Retinal pigment epithelial cell (primary cell): Measurements from ENCODE around the gene OR1D5.
A peak's percentile ranks its signal among the peaks of the same experiment; 100 is the strongest.
"Not testable (repeated sequence)": the region's sequence is repeated elsewhere in the genome, so short reads cannot be mapped to it uniquely, and the experiment has no call there.

Experiments
- DNase-seq: peaks from one replicate; pipeline ENCODE4 v3.0.0-alpha.2; 2010; ENCODE audit warnings: low read depth
- H3K4me3 ChIP-seq: 2 replicates; pipeline ENCODE4 v1.5.1; 2011; ENCODE audit warnings: mild to moderate bottlenecking, low read length, control low read depth, moderate library complexity
- TF ChIP-seq, protein P1 (sequence below): conservative IDR thresholded peaks from 2 replicates; pipeline ENCODE4 v1.5.1; 2011; ENCODE audit warnings: low read depth, low read length, control low read depth, inconsistent platforms

Gene OR1D5, protein sequence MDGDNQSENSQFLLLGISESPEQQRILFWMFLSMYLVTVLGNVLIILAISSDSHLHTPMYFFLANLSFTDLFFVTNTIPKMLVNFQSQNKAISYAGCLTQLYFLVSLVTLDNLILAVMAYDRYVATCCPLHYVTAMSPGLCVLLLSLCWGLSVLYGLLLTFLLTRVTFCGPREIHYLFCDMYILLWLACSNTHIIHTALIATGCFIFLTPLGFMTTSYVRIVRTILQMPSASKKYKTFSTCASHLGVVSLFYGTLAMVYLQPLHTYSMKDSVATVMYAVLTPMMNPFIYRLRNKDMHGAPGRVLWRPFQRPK

DNA sequence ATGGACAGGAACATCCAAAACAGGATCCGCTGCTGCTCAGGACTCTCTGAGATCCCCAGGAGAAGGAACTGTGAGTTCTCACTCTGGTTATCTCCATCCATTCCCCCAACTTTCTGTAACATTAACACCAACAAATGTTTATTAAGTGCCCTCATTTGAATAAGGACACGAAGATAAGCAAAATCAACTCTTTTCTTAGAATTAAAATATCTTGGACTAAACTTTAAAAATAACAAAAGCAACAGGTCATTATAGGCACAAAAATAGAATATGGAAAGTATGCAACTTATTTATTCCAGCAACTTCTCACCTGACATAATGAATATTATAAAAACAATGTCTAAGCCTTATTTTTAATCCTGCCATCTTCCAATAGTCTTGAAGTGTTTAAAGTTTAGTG is at the start of gene OR1D5:
OR1D5 (minus strand) TSS at position 101 of the 400 bp plus-strand sequence; CDS start at position 101, 0 bp downstream.
- not testable (repeated sequence) for DNase-seq, H3K4me3 ChIP-seq

DNA sequence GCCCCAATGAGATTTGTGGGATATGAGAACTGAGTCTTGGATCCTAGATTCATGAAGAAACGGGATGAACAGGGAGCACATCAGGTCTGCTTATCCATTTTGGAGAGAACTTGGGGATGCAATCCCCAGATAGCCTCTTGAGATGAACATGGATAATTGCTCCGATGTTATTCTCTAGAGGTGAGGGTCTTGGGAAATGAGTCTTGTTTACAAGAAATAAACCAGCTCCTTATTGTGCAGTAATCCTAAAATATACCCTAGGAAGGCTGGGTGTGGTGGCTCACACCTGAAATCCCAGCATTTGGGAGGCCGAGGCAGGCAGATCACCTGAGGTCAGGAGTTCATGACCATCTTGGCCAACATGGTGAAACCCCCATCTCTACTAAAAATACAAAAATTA is 40.9 kb upstream of the OR1D5 start, which contains the start of gene OR1D2:
OR1D2 (minus strand) TSS at position 101 of the 400 bp plus-strand sequence. CDS start 11,426 bp downstream, outside the sequence.
- no peak for DNase-seq
- TF ChIP-seq, protein P1, sequence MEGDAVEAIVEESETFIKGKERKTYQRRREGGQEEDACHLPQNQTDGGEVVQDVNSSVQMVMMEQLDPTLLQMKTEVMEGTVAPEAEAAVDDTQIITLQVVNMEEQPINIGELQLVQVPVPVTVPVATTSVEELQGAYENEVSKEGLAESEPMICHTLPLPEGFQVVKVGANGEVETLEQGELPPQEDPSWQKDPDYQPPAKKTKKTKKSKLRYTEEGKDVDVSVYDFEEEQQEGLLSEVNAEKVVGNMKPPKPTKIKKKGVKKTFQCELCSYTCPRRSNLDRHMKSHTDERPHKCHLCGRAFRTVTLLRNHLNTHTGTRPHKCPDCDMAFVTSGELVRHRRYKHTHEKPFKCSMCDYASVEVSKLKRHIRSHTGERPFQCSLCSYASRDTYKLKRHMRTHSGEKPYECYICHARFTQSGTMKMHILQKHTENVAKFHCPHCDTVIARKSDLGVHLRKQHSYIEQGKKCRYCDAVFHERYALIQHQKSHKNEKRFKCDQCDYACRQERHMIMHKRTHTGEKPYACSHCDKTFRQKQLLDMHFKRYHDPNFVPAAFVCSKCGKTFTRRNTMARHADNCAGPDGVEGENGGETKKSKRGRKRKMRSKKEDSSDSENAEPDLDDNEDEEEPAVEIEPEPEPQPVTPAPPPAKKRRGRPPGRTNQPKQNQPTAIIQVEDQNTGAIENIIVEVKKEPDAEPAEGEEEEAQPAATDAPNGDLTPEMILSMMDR = no peak
- no peak within 1 kb of the TSS for H3K4me3 ChIP-seq

DNA sequence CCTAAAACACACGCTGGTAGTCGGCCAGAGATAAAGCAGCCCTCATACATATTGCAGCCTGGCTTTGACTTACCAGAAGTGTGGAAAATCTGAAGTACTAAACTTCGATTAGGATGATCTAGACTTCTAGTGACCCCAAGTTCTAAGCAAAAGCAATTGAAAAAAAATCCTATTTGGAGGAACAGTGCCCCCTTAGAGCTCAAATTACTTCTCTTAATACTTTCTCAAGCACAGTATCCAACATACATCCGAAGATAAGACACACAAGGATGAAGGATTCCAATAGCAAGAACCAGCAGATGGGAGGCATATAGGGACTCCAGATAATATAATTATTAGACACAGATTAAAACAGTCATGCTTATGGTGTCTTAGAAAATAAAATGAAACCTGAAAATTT is 10.4 kb upstream of the OR1D5 start:
- DNase-seq, H3K4me3 ChIP-seq: not testable (repeated sequence)

DNA sequence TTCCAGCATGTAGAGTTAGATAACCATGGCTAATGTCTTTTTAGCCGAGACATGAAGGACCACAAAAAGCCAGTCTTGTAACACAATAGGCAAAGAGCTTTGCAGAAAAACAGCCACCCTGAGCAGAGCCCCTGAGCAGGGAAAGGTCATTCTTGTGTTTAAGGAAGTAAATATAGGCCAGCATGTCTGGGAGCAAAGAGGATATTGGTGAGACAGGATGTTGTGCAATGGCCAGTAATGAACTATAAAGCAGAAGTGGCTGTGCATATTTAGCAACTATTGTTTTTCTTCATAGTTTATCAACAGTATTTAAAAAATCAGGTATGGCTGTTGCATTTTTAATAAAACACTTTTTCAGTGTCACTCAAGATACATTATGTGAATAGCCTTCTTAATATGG is 1.8 kb upstream of the OR1D5 start:
- not testable (repeated sequence) for H3K4me3 ChIP-seq, DNase-seq

DNA sequence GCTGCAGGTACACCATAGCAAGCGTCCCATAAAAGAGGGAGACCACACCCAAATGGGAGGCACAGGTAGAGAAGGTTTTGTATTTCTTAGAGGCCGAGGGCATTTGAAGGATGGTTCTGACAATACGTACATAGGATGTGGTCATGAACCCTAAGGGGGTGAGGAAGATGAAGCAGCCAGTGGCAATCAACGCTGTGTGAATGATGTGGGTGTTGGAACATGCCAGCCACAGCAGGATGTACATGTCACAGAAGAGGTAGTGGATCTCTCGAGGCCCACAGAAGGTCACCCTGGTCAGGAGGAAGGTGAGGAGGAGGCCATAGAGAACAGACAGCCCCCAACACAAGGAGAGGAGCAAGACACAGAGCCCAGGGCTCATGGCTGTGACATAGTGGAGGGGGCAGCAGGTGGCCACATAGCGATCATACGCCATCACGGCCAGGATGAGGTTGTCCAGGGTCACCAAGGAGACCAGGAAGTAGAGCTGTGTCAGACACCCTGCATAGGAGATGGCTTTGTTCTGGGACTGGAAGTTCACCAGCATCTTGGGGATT is 506 bp downstream of the OR1D5 start:
- DNase-seq, H3K4me3 ChIP-seq: not testable (repeated sequence)

DNA sequence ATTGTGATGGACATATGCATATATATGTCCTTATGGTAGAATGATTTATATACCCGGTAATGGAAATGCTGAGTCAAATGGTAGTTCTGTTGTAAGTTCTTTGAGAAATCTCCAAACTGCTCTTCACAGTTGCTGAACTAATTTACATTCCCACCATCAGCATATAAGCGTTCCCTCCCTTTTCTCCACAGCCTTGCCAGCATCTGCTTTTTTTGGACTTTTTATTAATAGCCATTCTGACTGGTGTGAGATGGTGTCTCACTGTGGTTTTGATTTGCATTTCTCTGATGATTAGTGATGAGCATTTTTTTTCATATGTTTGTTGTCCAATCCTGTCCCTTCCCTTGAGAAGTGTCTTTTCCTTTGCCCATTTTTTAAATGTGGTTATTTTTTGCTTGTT is 8.5 kb downstream of the OR1D5 start:
- not testable (repeated sequence) for DNase-seq, H3K4me3 ChIP-seq

DNA sequence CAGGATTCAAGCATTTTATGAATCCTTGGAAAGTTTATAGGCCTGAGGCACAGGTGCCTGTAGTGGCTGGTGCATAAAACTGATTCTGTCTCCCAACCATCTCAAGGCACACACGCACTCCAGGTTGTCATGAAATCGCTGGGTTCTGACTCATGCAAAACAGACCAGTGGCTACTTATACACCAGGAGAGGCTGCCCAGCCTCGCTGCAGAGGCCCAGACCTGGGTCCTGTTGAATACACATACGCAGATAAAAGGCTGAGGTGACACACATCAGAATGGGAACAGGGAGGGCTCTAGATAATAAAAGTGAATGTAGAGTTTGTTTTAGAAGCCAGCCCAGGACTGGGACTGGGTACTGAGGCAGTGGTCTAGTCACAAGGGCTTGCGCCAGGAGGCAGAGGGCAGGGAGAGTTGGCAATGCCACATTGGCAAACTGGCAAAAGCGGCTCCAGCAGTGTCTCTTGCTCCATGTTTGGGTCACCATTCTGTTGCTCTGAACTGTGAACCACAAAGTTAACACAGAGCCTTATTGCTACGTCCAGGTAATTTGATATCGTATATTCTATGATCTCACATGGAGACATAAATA is 13.6 kb downstream of the OR1D5 start:
- TF ChIP-seq, protein P1 = no peak
- H3K4me3 ChIP-seq = no peak overlapping the region
- DNase-seq = no peak

DNA sequence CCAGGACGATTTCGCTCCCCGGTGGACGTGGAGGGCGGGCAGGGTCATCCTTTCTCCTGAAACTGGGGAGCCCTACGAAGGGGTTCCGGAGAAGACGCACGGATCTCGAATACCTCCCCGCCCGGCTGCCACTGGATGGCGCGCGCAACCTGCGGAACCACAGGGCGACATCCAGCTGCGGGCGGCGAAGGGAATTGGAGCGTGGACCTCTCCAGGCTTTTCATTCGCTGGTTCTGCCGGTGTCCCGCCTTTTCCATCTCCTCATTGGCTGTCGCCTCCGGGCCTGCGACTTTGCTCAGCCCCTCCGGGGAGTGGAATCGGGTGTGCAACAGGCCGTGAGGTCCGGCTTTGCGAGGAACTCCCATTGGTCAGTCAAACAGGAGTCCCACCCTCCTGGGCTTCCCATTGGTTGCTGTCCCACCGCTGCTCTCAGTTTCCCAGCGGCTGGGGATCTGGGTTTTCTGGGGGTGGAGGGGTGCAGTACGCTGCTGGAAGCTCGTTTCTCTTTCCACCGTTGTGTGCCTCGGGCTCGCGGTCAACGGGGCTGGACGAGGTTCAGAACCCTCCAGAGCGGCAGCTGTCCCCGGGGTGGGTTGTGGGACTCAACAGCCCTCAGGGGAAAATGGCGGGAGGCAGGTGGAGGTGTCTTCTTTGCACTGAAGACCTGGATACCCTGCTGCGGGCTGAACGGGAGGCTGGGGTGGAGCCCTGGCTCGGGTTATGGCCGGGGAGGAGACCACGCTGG is 14.5 kb downstream of the OR1D5 start:
- DNase-seq = peak; percentile 94
- TF ChIP-seq, protein P1 = peak; percentile 72
- peak overlapping the region; percentile 83 for H3K4me3 ChIP-seq

DNA sequence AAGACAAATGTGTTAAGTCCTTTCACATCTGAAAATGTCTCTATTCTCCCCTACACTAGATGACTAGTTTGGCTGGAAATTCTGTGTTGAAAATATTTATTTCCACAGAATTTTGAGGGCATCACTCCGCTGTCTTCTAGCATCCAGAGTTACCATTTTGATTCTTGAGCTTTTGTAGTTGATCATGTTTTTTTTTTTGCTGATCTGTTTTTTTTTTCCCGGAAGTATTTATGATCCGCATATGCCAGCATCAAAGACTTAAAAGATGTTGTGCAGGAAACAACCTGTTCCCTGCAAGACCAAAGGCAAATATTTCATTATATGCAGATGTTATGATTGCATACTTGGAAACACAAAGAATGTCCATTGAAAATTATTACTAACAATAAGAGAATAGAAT is 16.7 kb downstream of the OR1D5 start:
- TF ChIP-seq, protein P1 = no peak
- no peak overlapping the region for H3K4me3 ChIP-seq

More for the DNA sequence above, 16.7 kb downstream of the OR1D5 start:
- DNase-seq = no peak
